ENCODE results near the gene SURF2.
"Not testable (repeated sequence)": the region's sequence is repeated elsewhere in the genome, so short reads cannot be mapped to it uniquely, and the experiment has no call there.

DNA sequence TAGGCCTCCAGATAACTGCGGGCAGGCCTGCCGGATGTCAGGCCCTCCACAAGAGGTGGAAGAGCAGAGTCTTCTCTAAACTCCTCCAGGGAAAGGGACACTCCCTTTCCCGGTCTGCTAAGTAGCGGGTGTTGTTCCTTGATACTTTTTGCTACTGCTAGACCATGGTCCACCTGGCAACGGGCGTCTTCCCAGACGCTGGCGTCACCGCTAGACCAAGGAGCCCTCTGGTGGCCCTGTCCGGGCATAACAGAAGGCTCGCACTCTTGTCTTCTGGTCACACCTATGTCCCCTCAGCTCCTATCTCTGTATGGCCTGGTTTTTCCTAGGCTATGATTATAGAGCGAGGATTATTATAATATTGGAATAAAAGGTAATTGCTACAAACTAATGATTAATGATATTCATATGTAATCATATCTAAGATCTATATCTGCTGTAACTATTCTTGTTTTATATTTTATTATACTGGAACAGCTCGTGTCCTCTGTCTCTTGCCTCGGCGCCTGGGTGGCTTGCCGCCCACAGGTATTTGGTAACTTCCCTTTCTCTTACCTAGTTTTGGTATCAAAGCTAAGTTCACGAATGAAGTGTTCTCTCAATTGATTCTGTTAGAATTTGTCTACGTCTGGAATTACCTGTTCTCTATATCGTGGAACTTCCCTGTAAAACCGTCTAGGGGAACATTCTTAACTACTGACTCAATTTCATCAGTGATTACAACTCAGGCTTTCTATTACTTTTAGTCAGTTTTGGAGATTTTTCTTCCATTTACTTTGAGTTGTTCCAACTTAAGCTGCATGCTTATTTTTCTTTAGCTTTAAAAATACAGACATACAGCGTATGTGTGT is 26.8 kb upstream of the SURF2 start:
- TF ChIP-seq, protein P1, sequence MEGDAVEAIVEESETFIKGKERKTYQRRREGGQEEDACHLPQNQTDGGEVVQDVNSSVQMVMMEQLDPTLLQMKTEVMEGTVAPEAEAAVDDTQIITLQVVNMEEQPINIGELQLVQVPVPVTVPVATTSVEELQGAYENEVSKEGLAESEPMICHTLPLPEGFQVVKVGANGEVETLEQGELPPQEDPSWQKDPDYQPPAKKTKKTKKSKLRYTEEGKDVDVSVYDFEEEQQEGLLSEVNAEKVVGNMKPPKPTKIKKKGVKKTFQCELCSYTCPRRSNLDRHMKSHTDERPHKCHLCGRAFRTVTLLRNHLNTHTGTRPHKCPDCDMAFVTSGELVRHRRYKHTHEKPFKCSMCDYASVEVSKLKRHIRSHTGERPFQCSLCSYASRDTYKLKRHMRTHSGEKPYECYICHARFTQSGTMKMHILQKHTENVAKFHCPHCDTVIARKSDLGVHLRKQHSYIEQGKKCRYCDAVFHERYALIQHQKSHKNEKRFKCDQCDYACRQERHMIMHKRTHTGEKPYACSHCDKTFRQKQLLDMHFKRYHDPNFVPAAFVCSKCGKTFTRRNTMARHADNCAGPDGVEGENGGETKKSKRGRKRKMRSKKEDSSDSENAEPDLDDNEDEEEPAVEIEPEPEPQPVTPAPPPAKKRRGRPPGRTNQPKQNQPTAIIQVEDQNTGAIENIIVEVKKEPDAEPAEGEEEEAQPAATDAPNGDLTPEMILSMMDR (IDR thresholded peaks at IDR 0.05 in 2 of 3, conservative IDR thresholded peaks at IDR 0.05 in 1 of 3; ENCODE audit: borderline replicate concordance in 1 of 3, insufficient read depth in 1 of 3, low read depth in 2 of 3, low read length in 2 of 3) = peak; percentile 58 to 68 (median 64); a peak in 5 of 6 replicates
- TF ChIP-seq EZH2phosphoT487 (IDR thresholded peaks at IDR 0.05; ENCODE audit: borderline replicate concordance); ZFX (IDR thresholded peaks at IDR 0.05); YY1 (IDR thresholded peaks at IDR 0.05; ENCODE audit: extremely low read depth, insufficient replicate concordance, low read depth, low read length); POLR2A (IDR thresholded peaks at IDR 0.05; ENCODE audit: borderline replicate concordance, extremely low read depth, insufficient read depth, insufficient read length); EZH2 (IDR thresholded peaks at IDR 0.05): not testable (repeated sequence)
- TF ChIP-seq, protein P2, sequence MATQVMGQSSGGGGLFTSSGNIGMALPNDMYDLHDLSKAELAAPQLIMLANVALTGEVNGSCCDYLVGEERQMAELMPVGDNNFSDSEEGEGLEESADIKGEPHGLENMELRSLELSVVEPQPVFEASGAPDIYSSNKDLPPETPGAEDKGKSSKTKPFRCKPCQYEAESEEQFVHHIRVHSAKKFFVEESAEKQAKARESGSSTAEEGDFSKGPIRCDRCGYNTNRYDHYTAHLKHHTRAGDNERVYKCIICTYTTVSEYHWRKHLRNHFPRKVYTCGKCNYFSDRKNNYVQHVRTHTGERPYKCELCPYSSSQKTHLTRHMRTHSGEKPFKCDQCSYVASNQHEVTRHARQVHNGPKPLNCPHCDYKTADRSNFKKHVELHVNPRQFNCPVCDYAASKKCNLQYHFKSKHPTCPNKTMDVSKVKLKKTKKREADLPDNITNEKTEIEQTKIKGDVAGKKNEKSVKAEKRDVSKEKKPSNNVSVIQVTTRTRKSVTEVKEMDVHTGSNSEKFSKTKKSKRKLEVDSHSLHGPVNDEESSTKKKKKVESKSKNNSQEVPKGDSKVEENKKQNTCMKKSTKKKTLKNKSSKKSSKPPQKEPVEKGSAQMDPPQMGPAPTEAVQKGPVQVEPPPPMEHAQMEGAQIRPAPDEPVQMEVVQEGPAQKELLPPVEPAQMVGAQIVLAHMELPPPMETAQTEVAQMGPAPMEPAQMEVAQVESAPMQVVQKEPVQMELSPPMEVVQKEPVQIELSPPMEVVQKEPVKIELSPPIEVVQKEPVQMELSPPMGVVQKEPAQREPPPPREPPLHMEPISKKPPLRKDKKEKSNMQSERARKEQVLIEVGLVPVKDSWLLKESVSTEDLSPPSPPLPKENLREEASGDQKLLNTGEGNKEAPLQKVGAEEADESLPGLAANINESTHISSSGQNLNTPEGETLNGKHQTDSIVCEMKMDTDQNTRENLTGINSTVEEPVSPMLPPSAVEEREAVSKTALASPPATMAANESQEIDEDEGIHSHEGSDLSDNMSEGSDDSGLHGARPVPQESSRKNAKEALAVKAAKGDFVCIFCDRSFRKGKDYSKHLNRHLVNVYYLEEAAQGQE (IDR thresholded peaks at IDR 0.05; ENCODE audit: low read depth) = not testable (repeated sequence)
- peak; percentile 76 for TF ChIP-seq RAD21 (IDR thresholded peaks at IDR 0.05; ENCODE audit: low read depth)
